PC-3 (cell line): ENCODE data around the gene LRRC40.

ENCODE experiments used
- EZH2 ChIP-seq: fragments of 300-600 bp; sonication (generic); IDR thresholded peaks from one replicate; pipeline ENCODE4 v1.6.1; 2017; ENCODE audit warnings: antibody characterized with exemption, mild to moderate bottlenecking, low read length; ENCODE audit not compliant: unreplicated experiment
- EZH2phosphoT487 ChIP-seq: fragments of 300-600 bp; sonication (generic); IDR thresholded peaks from 2 replicates; pipeline ENCODE4 v1.6.1; 2018; ENCODE audit warnings: mild to moderate bottlenecking, antibody characterized with exemption, low read length, borderline replicate concordance
- TF ChIP-seq, protein P1 (sequence below): fragments of 300-600 bp; sonication (generic); conservative IDR thresholded peaks from 2 replicates; pipeline ENCODE4 v1.5.1; 2017; ENCODE audit warnings: antibody characterized with exemption, low read depth, mild to moderate bottlenecking, low read length

DNA sequence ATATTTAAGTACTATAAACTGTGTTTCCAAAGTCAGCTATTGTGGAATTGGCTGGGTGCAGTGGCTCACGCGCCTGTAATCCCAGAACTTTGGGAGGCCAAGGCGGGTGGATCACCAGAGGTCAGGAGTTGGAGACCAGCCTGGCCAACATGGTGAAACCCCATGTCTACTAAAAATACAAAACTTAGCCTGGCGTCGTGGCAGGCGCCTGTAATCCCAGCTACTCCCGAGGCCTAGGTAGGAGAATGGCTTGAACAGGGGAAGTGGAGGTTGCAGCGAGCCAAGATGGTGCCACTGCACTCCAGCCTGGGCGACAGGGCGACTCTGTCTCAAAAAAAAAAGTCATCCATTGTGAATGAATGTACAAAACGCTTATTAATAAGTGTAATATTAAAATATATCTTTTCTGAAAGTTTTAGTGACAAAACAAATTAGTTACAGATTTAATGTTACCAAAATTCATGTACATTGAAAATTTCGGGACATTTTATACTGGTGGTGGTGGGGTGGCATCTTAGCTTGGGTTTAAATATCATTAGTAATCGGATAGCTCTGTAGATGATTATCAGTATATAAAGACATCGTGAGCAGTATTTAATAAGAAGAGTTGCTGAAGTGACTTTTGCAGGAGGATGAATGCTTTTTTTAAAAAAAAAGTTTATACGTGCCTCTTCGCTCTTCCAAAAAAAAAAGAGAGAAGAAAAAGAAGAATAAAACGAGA lies 15.3 kb upstream of the LRRC40 start:
- TF ChIP-seq, protein P1, sequence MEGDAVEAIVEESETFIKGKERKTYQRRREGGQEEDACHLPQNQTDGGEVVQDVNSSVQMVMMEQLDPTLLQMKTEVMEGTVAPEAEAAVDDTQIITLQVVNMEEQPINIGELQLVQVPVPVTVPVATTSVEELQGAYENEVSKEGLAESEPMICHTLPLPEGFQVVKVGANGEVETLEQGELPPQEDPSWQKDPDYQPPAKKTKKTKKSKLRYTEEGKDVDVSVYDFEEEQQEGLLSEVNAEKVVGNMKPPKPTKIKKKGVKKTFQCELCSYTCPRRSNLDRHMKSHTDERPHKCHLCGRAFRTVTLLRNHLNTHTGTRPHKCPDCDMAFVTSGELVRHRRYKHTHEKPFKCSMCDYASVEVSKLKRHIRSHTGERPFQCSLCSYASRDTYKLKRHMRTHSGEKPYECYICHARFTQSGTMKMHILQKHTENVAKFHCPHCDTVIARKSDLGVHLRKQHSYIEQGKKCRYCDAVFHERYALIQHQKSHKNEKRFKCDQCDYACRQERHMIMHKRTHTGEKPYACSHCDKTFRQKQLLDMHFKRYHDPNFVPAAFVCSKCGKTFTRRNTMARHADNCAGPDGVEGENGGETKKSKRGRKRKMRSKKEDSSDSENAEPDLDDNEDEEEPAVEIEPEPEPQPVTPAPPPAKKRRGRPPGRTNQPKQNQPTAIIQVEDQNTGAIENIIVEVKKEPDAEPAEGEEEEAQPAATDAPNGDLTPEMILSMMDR: no peak
- TF ChIP-seq EZH2phosphoT487 (no peak), EZH2 (no peak)
